Measurements from ENCODE around the gene CLINT1. TPM values are rescaled to one million over a fixed set of nuclear protein-coding genes. Genes with fewer than 3 reads are reported as not detected.

Gene CLINT1
- total RNA-seq, 1 experiment from 2014 or later, result 69.6 TPM

- Histone ChIP-seq H3K9me3 (ENCODE audit: low read depth, low read length, poor library complexity, severe bottlenecking) (no peaks in the 10 kb centered on the region), H3K27me3 (replicated peaks; ENCODE audit: insufficient read depth, low read depth, low read length, poor library complexity) (no peaks in the 10 kb centered on the region), H3K27ac (ENCODE audit: low read depth, low read length, poor library complexity, severe bottlenecking) (no peak overlapping the region), H3K36me3 (ENCODE audit: insufficient read depth, low read length, poor library complexity, severe bottlenecking) (peaks cover 9% of the 10 kb centered on the region), H3K4me3 (ENCODE audit: low read depth, low read length, poor library complexity, severe bottlenecking) (no peak overlapping the region), H3K4me1 (ENCODE audit: insufficient read depth, low read length, poor library complexity, severe bottlenecking) (peaks cover 29% of the 10 kb centered on the region)
- intact Hi-C loops (cut with micrococcal nuclease; ENCODE audit: unreplicated experiment), result loop anchor here (2.0 to 10.0 kb wide), 4 partner anchors 101 to 357 kb away; no protein-coding TSS in a partner anchor
- POLR2A ChIA-PET (ENCODE audit: low non-redundant PET), result no interaction called here
- TF ChIP-seq, protein P1, sequence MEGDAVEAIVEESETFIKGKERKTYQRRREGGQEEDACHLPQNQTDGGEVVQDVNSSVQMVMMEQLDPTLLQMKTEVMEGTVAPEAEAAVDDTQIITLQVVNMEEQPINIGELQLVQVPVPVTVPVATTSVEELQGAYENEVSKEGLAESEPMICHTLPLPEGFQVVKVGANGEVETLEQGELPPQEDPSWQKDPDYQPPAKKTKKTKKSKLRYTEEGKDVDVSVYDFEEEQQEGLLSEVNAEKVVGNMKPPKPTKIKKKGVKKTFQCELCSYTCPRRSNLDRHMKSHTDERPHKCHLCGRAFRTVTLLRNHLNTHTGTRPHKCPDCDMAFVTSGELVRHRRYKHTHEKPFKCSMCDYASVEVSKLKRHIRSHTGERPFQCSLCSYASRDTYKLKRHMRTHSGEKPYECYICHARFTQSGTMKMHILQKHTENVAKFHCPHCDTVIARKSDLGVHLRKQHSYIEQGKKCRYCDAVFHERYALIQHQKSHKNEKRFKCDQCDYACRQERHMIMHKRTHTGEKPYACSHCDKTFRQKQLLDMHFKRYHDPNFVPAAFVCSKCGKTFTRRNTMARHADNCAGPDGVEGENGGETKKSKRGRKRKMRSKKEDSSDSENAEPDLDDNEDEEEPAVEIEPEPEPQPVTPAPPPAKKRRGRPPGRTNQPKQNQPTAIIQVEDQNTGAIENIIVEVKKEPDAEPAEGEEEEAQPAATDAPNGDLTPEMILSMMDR (conservative IDR thresholded peaks at IDR 0.05; ENCODE audit: low read depth, low read length), result no peak
- no peak for TF ChIP-seq EZH2 (IDR thresholded peaks at IDR 0.05; ENCODE audit: borderline replicate concordance, low read depth, low read length, poor library complexity, severe bottlenecking)
- CTCF ChIA-PET, result interaction anchor here (0.6 to 1.0 kb wide), 2 partner anchors 177 to 346 kb away, joined by 4 to 10 read pairs; no protein-coding TSS in a partner anchor
- no peak for DNase-seq (ENCODE audit: low spot score)
- BruUV-seq (replicated peaks), result no TSS peak
These were observed 41.0 kb downstream of the CLINT1 start for GRCh38 chr5:157817928-157818327.

GRCh38 chr5:157817387-157817702 lies 41.6 kb downstream of the CLINT1 start:
- Histone ChIP-seq H3K27ac (ENCODE audit: low read depth, low read length, poor library complexity, severe bottlenecking) (no peak overlapping the region), H3K4me1 (ENCODE audit: insufficient read depth, low read length, poor library complexity, severe bottlenecking) (peaks cover 29% of the 10 kb centered on the region), H3K27me3 (replicated peaks; ENCODE audit: insufficient read depth, low read depth, low read length, poor library complexity) (no peaks in the 10 kb centered on the region), H3K9me3 (ENCODE audit: low read depth, low read length, poor library complexity, severe bottlenecking) (no peaks in the 10 kb centered on the region), H3K4me3 (ENCODE audit: low read depth, low read length, poor library complexity, severe bottlenecking) (no peak overlapping the region), H3K36me3 (ENCODE audit: insufficient read depth, low read length, poor library complexity, severe bottlenecking) (peaks cover 15% of the 10 kb centered on the region)
- peak; percentile 24 for DNase-seq (ENCODE audit: low spot score)
- ChIA-PET CTCF (interaction anchor here (0.7 to 1.1 kb wide), 4 partner anchors 102 to 258 kb away, joined by 4 to 9 read pairs (median 4); no protein-coding TSS in a partner anchor), POLR2A (ENCODE audit: low non-redundant PET) (no interaction called here)
- intact Hi-C loops (cut with micrococcal nuclease; ENCODE audit: unreplicated experiment), result loop anchor here (2.0 to 10.0 kb wide), 4 partner anchors 101 to 357 kb away; no protein-coding TSS in a partner anchor
- no peak for TF ChIP-seq EZH2 (IDR thresholded peaks at IDR 0.05; ENCODE audit: borderline replicate concordance, low read depth, low read length, poor library complexity, severe bottlenecking)
- TF ChIP-seq, protein P1 (conservative IDR thresholded peaks at IDR 0.05; ENCODE audit: low read depth, low read length), result no peak
- BruUV-seq (replicated peaks), result no TSS peak

DNA sequence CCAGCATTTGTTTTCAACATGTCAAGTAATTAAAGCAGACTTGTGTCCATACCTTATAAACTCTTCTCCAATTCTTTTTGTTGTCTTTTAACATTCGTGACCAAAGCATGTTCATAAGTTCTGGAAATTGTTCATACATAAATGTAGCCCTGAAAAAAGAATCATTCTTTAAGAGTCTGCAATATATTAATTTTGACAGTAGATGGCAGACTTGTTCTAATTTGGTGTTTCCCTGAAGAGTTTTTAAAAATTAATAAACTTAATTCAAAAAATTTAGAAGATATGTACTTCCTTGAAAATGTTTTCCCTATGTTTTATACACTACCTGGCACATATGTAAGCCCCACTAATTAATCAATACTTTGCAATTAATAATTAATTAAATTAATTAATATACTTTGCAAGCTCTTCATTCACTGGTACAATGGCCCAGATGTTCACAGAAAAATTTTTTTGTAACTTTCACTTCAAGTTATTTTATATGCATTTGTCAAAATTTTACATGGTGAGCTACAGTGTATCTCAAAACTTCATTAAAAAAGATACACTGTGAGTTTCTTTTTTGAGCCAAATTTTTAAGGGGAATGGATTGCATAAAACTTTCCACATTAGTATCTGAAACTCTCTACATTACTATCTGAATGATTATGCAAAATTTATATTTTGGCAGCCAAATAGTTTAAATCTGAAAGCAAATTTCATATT lies 42.1 kb downstream of the CLINT1 start:
- Histone ChIP-seq H3K27me3 (replicated peaks; ENCODE audit: insufficient read depth, low read depth, low read length, poor library complexity) (no peaks in the 10 kb centered on the region), H3K4me1 (ENCODE audit: insufficient read depth, low read length, poor library complexity, severe bottlenecking) (peaks cover 29% of the 10 kb centered on the region), H3K9me3 (ENCODE audit: low read depth, low read length, poor library complexity, severe bottlenecking) (no peaks in the 10 kb centered on the region), H3K27ac (ENCODE audit: low read depth, low read length, poor library complexity, severe bottlenecking) (no peak overlapping the region), H3K4me3 (ENCODE audit: low read depth, low read length, poor library complexity, severe bottlenecking) (no peak overlapping the region), H3K36me3 (ENCODE audit: insufficient read depth, low read length, poor library complexity, severe bottlenecking) (peaks cover 19% of the 10 kb centered on the region)
- ChIA-PET POLR2A (ENCODE audit: low non-redundant PET) (no interaction called here), CTCF (interaction anchor here (0.7 to 1.1 kb wide), 4 partner anchors 103 to 258 kb away, joined by 4 to 9 read pairs (median 4); no protein-coding TSS in a partner anchor)
- intact Hi-C loops (cut with micrococcal nuclease; ENCODE audit: unreplicated experiment), result loop anchor here (2.0 to 10.0 kb wide), 4 partner anchors 102 to 358 kb away; no protein-coding TSS in a partner anchor
- DNase-seq (ENCODE audit: low spot score), result peak; percentile 32
- BruUV-seq (replicated peaks), result no TSS peak
- TF ChIP-seq, protein P1 (conservative IDR thresholded peaks at IDR 0.05; ENCODE audit: low read depth, low read length), result peak; percentile 61
- TF ChIP-seq EZH2 (IDR thresholded peaks at IDR 0.05; ENCODE audit: borderline replicate concordance, low read depth, low read length, poor library complexity, severe bottlenecking), result no peak
